HEK293 (cell line): ENCODE data around the gene GABRR1.

Experiments used
- FEZF1 ChIP-seq: fragments of 450-650 bp; formaldehyde crosslinking; IDR thresholded peaks from 2 replicates; pipeline ENCODE4 v1.5.1; 2016; ENCODE audit warnings: missing biosample characterization, missing genetic modification characterization
- IKZF3 ChIP-seq: fragments of 450-650 bp; IDR thresholded peaks from 2 replicates; pipeline ENCODE4 v1.5.0; 2018; ENCODE audit warnings: missing biosample characterization, mild to moderate bottlenecking, missing genetic modification characterization, moderate library complexity
- KLF1 ChIP-seq: fragments of 450-650 bp; formaldehyde crosslinking; IDR thresholded peaks from 2 replicates; pipeline ENCODE4 v1.5.1; 2016; ENCODE audit warnings: missing biosample characterization, missing genetic modification characterization
- MYNN ChIP-seq: fragments of 450-650 bp; formaldehyde crosslinking; IDR thresholded peaks from 2 replicates; pipeline ENCODE4 v1.5.1; 2016; ENCODE audit warnings: missing biosample characterization, missing genetic modification characterization, borderline replicate concordance
- OSR2 ChIP-seq: fragments of 450-650 bp; formaldehyde crosslinking; IDR thresholded peaks from 2 replicates; pipeline ENCODE4 v1.5.1; 2016; ENCODE audit warnings: missing biosample characterization, missing genetic modification characterization
- PBX3 ChIP-seq: sonication (generic); formaldehyde crosslinking; IDR thresholded peaks from 2 replicates; pipeline ENCODE4 v1.8.1; 2022; ENCODE audit warnings: mild to moderate bottlenecking, moderate library complexity, missing genetic modification reagents
- PRDM2 ChIP-seq: fragments of 450-650 bp; formaldehyde crosslinking; IDR thresholded peaks from 2 replicates; pipeline ENCODE4 v1.5.1; 2016; ENCODE audit warnings: missing biosample characterization, missing genetic modification characterization, borderline replicate concordance
- SCRT2 ChIP-seq: fragments of 450-650 bp; formaldehyde crosslinking; IDR thresholded peaks from 2 replicates; pipeline ENCODE4 v1.5.1; 2016; ENCODE audit warnings: missing biosample characterization, missing genetic modification characterization
- YY1 ChIP-seq: fragments of 450-650 bp; formaldehyde crosslinking; IDR thresholded peaks from 2 replicates; pipeline ENCODE4 v1.5.1; 2018; ENCODE audit warnings: missing biosample characterization, missing genetic modification characterization
- ZBTB48 ChIP-seq: fragments of 450-650 bp; formaldehyde crosslinking; IDR thresholded peaks from 2 replicates; pipeline ENCODE4 v1.5.1; 2016; ENCODE audit warnings: missing biosample characterization, missing genetic modification characterization
- ZNF10 ChIP-seq: fragments of 450-650 bp; formaldehyde crosslinking; IDR thresholded peaks from 2 replicates; pipeline ENCODE4 v1.5.1; 2017; ENCODE audit warnings: missing biosample characterization, missing genetic modification characterization
- ZNF121 ChIP-seq: fragments of 450-650 bp; formaldehyde crosslinking; IDR thresholded peaks from 2 replicates; pipeline ENCODE4 v1.5.1; 2016; ENCODE audit warnings: missing biosample characterization, missing genetic modification characterization
- ZNF2 ChIP-seq: fragments of 450-650 bp; formaldehyde crosslinking; IDR thresholded peaks from 2 replicates; pipeline ENCODE4 v1.5.1; 2016; ENCODE audit warnings: missing biosample characterization, missing genetic modification characterization
- ZNF211 ChIP-seq: fragments of 450-650 bp; formaldehyde crosslinking; IDR thresholded peaks from 2 replicates; pipeline ENCODE4 v1.5.1; 2016; ENCODE audit warnings: low read depth, missing biosample characterization, missing genetic modification characterization
- ZNF24 ChIP-seq: fragments of 450-650 bp; formaldehyde crosslinking; IDR thresholded peaks from 2 replicates; pipeline ENCODE4 v1.5.1; 2016; ENCODE audit warnings: missing biosample characterization, missing genetic modification characterization
- ZNF362 ChIP-seq: fragments of 450-650 bp; formaldehyde crosslinking; IDR thresholded peaks from 2 replicates; pipeline ENCODE4 v1.5.1; 2016; ENCODE audit warnings: missing biosample characterization, missing genetic modification characterization
- ZNF391 ChIP-seq: fragments of 450-650 bp; formaldehyde crosslinking; IDR thresholded peaks from 2 replicates; pipeline ENCODE4 v1.5.1; 2016; ENCODE audit warnings: low read depth, missing biosample characterization, missing genetic modification characterization, borderline replicate concordance
- ZNF488 ChIP-seq: fragments of 450-650 bp; formaldehyde crosslinking; IDR thresholded peaks from 2 replicates; pipeline ENCODE4 v1.5.1; 2016; ENCODE audit warnings: missing biosample characterization, missing genetic modification characterization
- ZNF501 ChIP-seq: fragments of 450-650 bp; formaldehyde crosslinking; IDR thresholded peaks from 2 replicates; pipeline ENCODE4 v1.5.1; 2016; ENCODE audit warnings: missing biosample characterization, missing genetic modification characterization
- ZNF560 ChIP-seq: fragments of 450-650 bp; formaldehyde crosslinking; IDR thresholded peaks from 2 replicates; pipeline ENCODE4 v1.5.1; 2017; ENCODE audit warnings: missing biosample characterization, missing genetic modification characterization, borderline replicate concordance
- ZNF561 ChIP-seq: fragments of 450-650 bp; IDR thresholded peaks from 2 replicates; pipeline ENCODE4 v1.5.1; 2018; ENCODE audit warnings: missing biosample characterization, missing genetic modification characterization, borderline replicate concordance
- ZNF585B ChIP-seq: fragments of 450-650 bp; formaldehyde crosslinking; IDR thresholded peaks from 2 replicates; pipeline ENCODE4 v1.5.1; 2016; ENCODE audit warnings: missing biosample characterization, missing genetic modification characterization
- ZNF830 ChIP-seq: fragments of 450-650 bp; IDR thresholded peaks from 2 replicates; pipeline ENCODE4 v1.5.0; 2018; ENCODE audit warnings: missing biosample characterization, missing genetic modification characterization, low read depth, mild to moderate bottlenecking, moderate library complexity
- ZSCAN16 ChIP-seq: fragments of 450-650 bp; formaldehyde crosslinking; IDR thresholded peaks from 2 replicates; pipeline ENCODE4 v1.5.1; 2016; ENCODE audit warnings: missing biosample characterization, missing genetic modification characterization
- ZSCAN4 ChIP-seq: fragments of 450-650 bp; formaldehyde crosslinking; IDR thresholded peaks from 2 replicates; pipeline ENCODE4 v1.5.1; 2017; ENCODE audit warnings: missing biosample characterization, missing genetic modification characterization
- ZXDB ChIP-seq: fragments of 450-650 bp; formaldehyde crosslinking; IDR thresholded peaks from 2 replicates; pipeline ENCODE4 v1.5.1; 2016; ENCODE audit warnings: missing biosample characterization, missing genetic modification characterization
- TF ChIP-seq, protein P1 (sequence below): fragments of 450-650 bp; formaldehyde crosslinking; IDR thresholded peaks from 2 replicates; pipeline ENCODE4 v1.5.1; 2016; ENCODE audit warnings: missing biosample characterization, missing genetic modification characterization
- TF ChIP-seq, protein P2 (sequence below): fragments of 450-650 bp; formaldehyde crosslinking; IDR thresholded peaks from 2 replicates; pipeline ENCODE4 v1.5.1; 2016; ENCODE audit warnings: missing biosample characterization, missing genetic modification characterization

GABRR1 gene

GRCh38 chr6:89148016-89148750 lies 69.0 kb downstream of the GABRR1 start (continued):
- TF ChIP-seq ZNF501 (tag by site-specific recombination): 0 out of 2 replicates have a peak, but pooled peaks have one; percentile 46
- no peak for TF ChIP-seq ZNF211 (tag by site-specific recombination)
- no peak; the same call in 1 of the 2 replicates for TF ChIP-seq YY1 (tag by site-specific recombination)
- TF ChIP-seq PRDM2 (tag by site-specific recombination): no peak
- TF ChIP-seq ZXDB: no peak
- TF ChIP-seq, protein P1, sequence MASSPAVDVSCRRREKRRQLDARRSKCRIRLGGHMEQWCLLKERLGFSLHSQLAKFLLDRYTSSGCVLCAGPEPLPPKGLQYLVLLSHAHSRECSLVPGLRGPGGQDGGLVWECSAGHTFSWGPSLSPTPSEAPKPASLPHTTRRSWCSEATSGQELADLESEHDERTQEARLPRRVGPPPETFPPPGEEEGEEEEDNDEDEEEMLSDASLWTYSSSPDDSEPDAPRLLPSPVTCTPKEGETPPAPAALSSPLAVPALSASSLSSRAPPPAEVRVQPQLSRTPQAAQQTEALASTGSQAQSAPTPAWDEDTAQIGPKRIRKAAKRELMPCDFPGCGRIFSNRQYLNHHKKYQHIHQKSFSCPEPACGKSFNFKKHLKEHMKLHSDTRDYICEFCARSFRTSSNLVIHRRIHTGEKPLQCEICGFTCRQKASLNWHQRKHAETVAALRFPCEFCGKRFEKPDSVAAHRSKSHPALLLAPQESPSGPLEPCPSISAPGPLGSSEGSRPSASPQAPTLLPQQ (tag by site-specific recombination): no peak
- peak; percentile 19; the same call in 1 of the 2 replicates for TF ChIP-seq ZNF585B (tag by site-specific recombination)
- TF ChIP-seq OSR2 (tag by site-specific recombination): no peak
- TF ChIP-seq ZNF10 (tag by site-specific recombination): no peak
- TF ChIP-seq MYNN (tag by site-specific recombination): no peak
- TF ChIP-seq FEZF1: no peak
- TF ChIP-seq ZNF488 (tag by site-specific recombination): no peak
- TF ChIP-seq ZNF561 (tag by site-specific recombination): 0 out of 2 replicates have a peak, but pooled peaks have one; percentile 55
- TF ChIP-seq PBX3 (CRISPR knock-in tag): no peak
- TF ChIP-seq ZNF560: no peak
- TF ChIP-seq ZSCAN16 (tag by site-specific recombination): no peak
- peak; percentile 76 for TF ChIP-seq ZNF2 (tag by site-specific recombination)
- TF ChIP-seq ZNF121 (tag by site-specific recombination): no peak
- TF ChIP-seq SCRT2 (tag by site-specific recombination): no peak
- no peak for TF ChIP-seq ZBTB48 (tag by site-specific recombination)
- no peak for TF ChIP-seq ZSCAN4
- no peak for TF ChIP-seq IKZF3 (tag by site-specific recombination)
- TF ChIP-seq KLF1: peak; percentile 18; the same call in 1 of the 2 replicates
- no peak for TF ChIP-seq ZNF830 (tag by site-specific recombination)
- TF ChIP-seq, protein P2, sequence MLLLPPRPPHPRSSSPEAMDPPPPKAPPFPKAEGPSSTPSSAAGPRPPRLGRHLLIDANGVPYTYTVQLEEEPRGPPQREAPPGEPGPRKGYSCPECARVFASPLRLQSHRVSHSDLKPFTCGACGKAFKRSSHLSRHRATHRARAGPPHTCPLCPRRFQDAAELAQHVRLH (tag by site-specific recombination): peak; percentile 59; the same call in 1 of the 2 replicates
- 0 out of 2 replicates have a peak, but pooled peaks have one; percentile 48 for TF ChIP-seq ZNF391 (tag by site-specific recombination)
- TF ChIP-seq ZNF24: peak; percentile 40; the same call in 1 of the 2 replicates
- TF ChIP-seq ZNF362 (tag by site-specific recombination): peak; percentile 87
